HFF-Myc (cell line): Measurements from ENCODE around the gene PPP3R1.

Source experiments
- DNase-seq: peaks from one replicate; pipeline ENCODE4 v3.0.0-alpha.2; 2011; ENCODE audit warnings: low read depth; ENCODE audit errors: extremely low read depth
- H3K4me3 ChIP-seq: replicated peaks from 2 replicates; pipeline ENCODE4 v1.5.1; 2011; ENCODE audit warnings: low read depth, mild to moderate bottlenecking, control low read depth, low read length
- CTCF ChIP-seq: IDR thresholded peaks from 2 replicates; pipeline ENCODE4 v1.5.1; 2012; ENCODE audit warnings: mild to moderate bottlenecking, low read depth, low read length, control low read depth; ENCODE audit errors: missing control alignments

The PPP3R1 gene

DNA sequence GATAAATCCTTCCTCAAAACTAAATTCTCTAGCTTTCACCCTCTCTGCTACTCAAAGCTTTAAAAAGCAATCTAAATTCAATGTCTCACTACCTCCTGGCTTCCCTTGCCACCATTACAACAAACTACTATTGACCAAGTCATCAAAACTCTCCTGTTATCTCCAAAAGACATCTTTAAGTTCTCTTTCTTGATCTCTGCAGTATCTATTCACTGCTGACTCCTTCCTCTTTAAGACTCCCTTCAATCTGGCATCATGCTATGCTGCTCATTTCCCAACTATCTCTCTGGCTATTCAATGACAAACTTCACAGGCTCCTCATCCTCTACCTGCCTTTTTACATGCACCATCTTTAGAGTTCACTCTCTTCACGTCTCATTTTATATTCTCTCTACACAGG, 5.9 kb downstream of the PPP3R1 start:
- no peak for TF ChIP-seq CTCF
- DNase-seq, result no peak
- no peak overlapping the region for H3K4me3 ChIP-seq

- H3K4me3 ChIP-seq, result no peak overlapping the region
- no peak for DNase-seq
- no peak for TF ChIP-seq CTCF
Observed at GRCh38 chr2:68245672-68246071, 6.7 kb downstream of the PPP3R1 start.

GRCh38 chr2:68245066-68245465, 7.3 kb downstream of the PPP3R1 start:
- no peak for DNase-seq
- TF ChIP-seq CTCF, result no peak
- H3K4me3 ChIP-seq, result no peak overlapping the region

GRCh38 chr2:68244456-68244855, 7.9 kb downstream of the PPP3R1 start:
- DNase-seq, result no peak
- H3K4me3 ChIP-seq, result no peak overlapping the region
- peak; percentile 3 for TF ChIP-seq CTCF

- DNase-seq, result no peak
- no peak overlapping the region for H3K4me3 ChIP-seq
- no peak for TF ChIP-seq CTCF
Observed at GRCh38 chr2:68241732-68242131, 10.6 kb downstream of the PPP3R1 start.

GRCh38 chr2:68240446-68240845, 11.9 kb downstream of the PPP3R1 start:
- DNase-seq, result no peak
- TF ChIP-seq CTCF, result no peak
- no peak overlapping the region for H3K4me3 ChIP-seq

DNA sequence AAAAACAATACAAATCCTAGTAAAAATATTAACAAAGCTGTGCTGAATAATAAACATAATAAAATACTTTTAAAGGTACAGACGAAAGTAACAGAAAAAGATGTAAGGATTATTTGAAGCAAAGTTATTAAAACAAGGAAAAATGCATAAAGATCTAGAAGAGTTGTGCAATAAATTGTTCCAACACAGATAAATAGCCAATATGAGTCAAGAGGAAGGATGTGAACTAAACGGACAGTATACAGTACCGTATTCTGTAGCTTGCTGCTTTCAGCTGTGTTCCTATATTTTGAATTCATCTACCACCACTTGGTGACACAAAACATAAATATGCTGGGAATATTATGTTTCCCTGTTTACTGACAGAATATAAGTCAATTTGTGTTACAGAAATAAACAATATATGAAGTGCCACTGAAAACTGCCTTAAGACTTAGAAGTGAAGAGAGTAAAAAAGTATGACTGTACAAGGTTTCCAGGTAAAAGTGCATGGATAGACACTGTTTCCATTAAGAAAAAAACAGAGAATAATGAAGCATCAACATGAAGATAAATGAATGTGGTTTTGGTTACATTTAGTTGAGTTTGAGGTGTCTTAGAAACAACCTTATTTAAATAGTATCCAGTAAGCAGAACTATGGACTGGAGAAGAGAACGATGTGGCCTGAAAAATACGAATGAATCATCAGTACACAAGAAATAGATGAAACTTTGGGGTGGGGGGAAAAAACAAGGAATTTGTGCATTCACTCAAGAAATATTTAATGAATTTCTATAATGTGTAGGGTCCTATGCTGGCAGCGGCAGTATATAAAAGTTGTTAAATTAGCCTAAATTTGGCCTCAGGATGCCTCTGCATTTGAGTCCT, 13.1 kb downstream of the PPP3R1 start:
- DNase-seq, result no peak
- no peak for TF ChIP-seq CTCF
- no peak overlapping the region for H3K4me3 ChIP-seq
